DND-41 (cell line): ENCODE measurements around the gene KIAA1755.
"Not testable (repeated sequence)": the region's sequence is repeated elsewhere in the genome, so short reads cannot be mapped to it uniquely, and the experiment has no call there.

Experiments used
- EZH2 ChIP-seq: IDR thresholded peaks from 3 replicates; pipeline ENCODE4 v1.6.1; 2012; ENCODE audit warnings: borderline replicate concordance, low read depth, mild to moderate bottlenecking, moderate library complexity, low read length, inconsistent platforms; ENCODE audit not compliant: severe bottlenecking
- TF ChIP-seq, protein P1 (sequence below): IDR thresholded peaks from 2 replicates; pipeline ENCODE4 v1.5.1; 2012; ENCODE audit warnings: borderline replicate concordance, low read length, moderate library complexity, mild to moderate bottlenecking; ENCODE audit not compliant: poor library complexity, severe bottlenecking; ENCODE audit errors: extremely low read depth

DNA sequence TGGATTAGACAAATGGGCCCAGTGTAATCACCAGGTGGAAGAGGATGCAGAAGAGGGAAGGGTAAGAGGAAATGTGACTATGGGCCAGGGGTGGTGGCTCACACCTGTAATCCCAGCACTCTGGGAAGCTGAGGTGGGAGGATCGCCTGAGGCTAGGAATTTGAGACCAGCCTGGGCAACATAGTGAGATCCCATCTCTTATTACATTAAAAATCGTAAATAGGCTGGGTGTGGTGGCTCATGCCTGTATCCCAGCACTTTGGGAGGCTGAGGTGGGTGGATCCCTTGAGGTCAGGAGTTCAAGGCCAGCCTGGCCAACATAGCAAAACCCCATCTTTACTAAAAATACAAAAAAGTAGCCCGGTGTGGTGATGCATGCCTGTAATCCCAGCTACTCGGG lies 12.8 kb downstream of the KIAA1755 start:
- TF ChIP-seq, protein P1, sequence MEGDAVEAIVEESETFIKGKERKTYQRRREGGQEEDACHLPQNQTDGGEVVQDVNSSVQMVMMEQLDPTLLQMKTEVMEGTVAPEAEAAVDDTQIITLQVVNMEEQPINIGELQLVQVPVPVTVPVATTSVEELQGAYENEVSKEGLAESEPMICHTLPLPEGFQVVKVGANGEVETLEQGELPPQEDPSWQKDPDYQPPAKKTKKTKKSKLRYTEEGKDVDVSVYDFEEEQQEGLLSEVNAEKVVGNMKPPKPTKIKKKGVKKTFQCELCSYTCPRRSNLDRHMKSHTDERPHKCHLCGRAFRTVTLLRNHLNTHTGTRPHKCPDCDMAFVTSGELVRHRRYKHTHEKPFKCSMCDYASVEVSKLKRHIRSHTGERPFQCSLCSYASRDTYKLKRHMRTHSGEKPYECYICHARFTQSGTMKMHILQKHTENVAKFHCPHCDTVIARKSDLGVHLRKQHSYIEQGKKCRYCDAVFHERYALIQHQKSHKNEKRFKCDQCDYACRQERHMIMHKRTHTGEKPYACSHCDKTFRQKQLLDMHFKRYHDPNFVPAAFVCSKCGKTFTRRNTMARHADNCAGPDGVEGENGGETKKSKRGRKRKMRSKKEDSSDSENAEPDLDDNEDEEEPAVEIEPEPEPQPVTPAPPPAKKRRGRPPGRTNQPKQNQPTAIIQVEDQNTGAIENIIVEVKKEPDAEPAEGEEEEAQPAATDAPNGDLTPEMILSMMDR = not testable (repeated sequence)
- not testable (repeated sequence) for TF ChIP-seq EZH2
